Fibroblast of skin of abdomen (primary cell): ENCODE data around the gene PLEKHG5.
"Not testable (repeated sequence)": the region's sequence is repeated elsewhere in the genome, so short reads cannot be mapped to it uniquely, and the experiment has no call there.

Experiments
- DNase-seq: peaks from one replicate; pipeline ENCODE4 v3.0.0-alpha.2; 2013

The PLEKHG5 gene

GRCh38 chr1:6495540-6496364, 4.3 kb upstream of the PLEKHG5 start:
- DNase-seq, result no peak

- no peak for DNase-seq
Observed at GRCh38 chr1:6495041-6495441, 3.6 kb upstream of the PLEKHG5 start.

GRCh38 chr1:6494627-6495026, 3.2 kb upstream of the PLEKHG5 start:
- DNase-seq, result no peak

- not testable (repeated sequence) for DNase-seq
Observed at GRCh38 chr1:6493834-6494223, 2.4 kb upstream of the PLEKHG5 start.

GRCh38 chr1:6491966-6492365, 499 bp upstream of the PLEKHG5 start:
- no peak for DNase-seq

GRCh38 chr1:6491081-6491449, 402 bp downstream of the PLEKHG5 start:
- DNase-seq, result no peak

GRCh38 chr1:6490181-6491080, 1.0 kb downstream of the PLEKHG5 start:
- peak; percentile 78 for DNase-seq

- DNase-seq, result peak; percentile 71
Observed at GRCh38 chr1:6489799-6490180, 1.7 kb downstream of the PLEKHG5 start.

GRCh38 chr1:6489383-6489765, 2.1 kb downstream of the PLEKHG5 start:
- DNase-seq, result no peak

GRCh38 chr1:6488602-6489382, 2.7 kb downstream of the PLEKHG5 start:
- DNase-seq, result no peak

- no peak for DNase-seq
Observed at GRCh38 chr1:6487804-6488484, 3.5 kb downstream of the PLEKHG5 start.

- peak; percentile 79 for DNase-seq
Observed at GRCh38 chr1:6486433-6487011, 4.9 kb downstream of the PLEKHG5 start.

GRCh38 chr1:6485168-6486101, 6.0 kb downstream of the PLEKHG5 start:
- no peak for DNase-seq

GRCh38 chr1:6484826-6485167, 6.7 kb downstream of the PLEKHG5 start:
- no peak for DNase-seq

- no peak for DNase-seq
Observed at GRCh38 chr1:6483761-6484117, 7.7 kb downstream of the PLEKHG5 start.

- no peak for DNase-seq
Observed at GRCh38 chr1:6483017-6483760, 8.3 kb downstream of the PLEKHG5 start.

GRCh38 chr1:6481820-6482219, 9.6 kb downstream of the PLEKHG5 start:
- no peak for DNase-seq

- DNase-seq, result no peak
Observed at GRCh38 chr1:6477039-6477820, 14.2 kb downstream of the PLEKHG5 start.

GRCh38 chr1:6476483-6476882, 15.0 kb downstream of the PLEKHG5 start:
- DNase-seq, result no peak
